ENCODE results near the gene KCNQ1.

DNA sequence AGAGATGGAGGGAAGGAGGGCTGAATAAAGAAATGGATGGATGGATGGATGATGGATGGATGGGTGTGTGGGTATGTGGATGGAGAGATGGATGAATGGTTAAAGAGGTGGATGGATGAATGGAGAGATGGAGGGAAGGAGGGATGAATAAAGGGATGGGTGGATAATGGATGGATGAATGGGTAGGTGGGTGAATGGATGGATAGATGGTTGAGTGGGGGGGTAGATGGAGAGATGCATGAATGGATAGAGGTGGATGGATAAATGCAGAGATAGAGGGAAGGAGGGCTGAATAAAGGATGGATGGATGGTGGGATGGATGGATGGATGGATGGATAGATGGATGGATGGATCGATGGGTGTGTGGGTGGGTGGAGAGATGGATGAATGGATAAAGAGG lies 369.2 kb downstream of the KCNQ1 start:
- TF ChIP-seq, protein P1, sequence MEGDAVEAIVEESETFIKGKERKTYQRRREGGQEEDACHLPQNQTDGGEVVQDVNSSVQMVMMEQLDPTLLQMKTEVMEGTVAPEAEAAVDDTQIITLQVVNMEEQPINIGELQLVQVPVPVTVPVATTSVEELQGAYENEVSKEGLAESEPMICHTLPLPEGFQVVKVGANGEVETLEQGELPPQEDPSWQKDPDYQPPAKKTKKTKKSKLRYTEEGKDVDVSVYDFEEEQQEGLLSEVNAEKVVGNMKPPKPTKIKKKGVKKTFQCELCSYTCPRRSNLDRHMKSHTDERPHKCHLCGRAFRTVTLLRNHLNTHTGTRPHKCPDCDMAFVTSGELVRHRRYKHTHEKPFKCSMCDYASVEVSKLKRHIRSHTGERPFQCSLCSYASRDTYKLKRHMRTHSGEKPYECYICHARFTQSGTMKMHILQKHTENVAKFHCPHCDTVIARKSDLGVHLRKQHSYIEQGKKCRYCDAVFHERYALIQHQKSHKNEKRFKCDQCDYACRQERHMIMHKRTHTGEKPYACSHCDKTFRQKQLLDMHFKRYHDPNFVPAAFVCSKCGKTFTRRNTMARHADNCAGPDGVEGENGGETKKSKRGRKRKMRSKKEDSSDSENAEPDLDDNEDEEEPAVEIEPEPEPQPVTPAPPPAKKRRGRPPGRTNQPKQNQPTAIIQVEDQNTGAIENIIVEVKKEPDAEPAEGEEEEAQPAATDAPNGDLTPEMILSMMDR (CRISPR knock-in tag; IDR thresholded peaks at IDR 0.05), result no peak
- TF ChIP-seq, protein P2, sequence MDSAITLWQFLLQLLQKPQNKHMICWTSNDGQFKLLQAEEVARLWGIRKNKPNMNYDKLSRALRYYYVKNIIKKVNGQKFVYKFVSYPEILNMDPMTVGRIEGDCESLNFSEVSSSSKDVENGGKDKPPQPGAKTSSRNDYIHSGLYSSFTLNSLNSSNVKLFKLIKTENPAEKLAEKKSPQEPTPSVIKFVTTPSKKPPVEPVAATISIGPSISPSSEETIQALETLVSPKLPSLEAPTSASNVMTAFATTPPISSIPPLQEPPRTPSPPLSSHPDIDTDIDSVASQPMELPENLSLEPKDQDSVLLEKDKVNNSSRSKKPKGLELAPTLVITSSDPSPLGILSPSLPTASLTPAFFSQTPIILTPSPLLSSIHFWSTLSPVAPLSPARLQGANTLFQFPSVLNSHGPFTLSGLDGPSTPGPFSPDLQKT (CRISPR knock-in tag; IDR thresholded peaks at IDR 0.05; ENCODE audit: borderline replicate concordance), result no peak
- TF ChIP-seq POLR2AphosphoS5 (IDR thresholded peaks at IDR 0.05; ENCODE audit: low read depth, low read length), result no peak
- TF ChIP-seq, protein P3, sequence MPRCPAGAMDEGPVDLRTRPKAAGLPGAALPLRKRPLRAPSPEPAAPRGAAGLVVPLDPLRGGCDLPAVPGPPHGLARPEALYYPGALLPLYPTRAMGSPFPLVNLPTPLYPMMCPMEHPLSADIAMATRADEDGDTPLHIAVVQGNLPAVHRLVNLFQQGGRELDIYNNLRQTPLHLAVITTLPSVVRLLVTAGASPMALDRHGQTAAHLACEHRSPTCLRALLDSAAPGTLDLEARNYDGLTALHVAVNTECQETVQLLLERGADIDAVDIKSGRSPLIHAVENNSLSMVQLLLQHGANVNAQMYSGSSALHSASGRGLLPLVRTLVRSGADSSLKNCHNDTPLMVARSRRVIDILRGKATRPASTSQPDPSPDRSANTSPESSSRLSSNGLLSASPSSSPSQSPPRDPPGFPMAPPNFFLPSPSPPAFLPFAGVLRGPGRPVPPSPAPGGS (CRISPR knock-in tag; IDR thresholded peaks at IDR 0.05), result no peak
- TF ChIP-seq POLR2A (IDR thresholded peaks at IDR 0.05; ENCODE audit: insufficient read depth in 1 of 2, low read depth in 2 of 2, low read length in 2 of 2), result no peak
- no peak for TF ChIP-seq PRPF4 (IDR thresholded peaks at IDR 0.05; ENCODE audit: low read depth, low read length, poor library complexity, severe bottlenecking)
- TF ChIP-seq KLF12 (CRISPR knock-in tag; IDR thresholded peaks at IDR 0.05; ENCODE audit: borderline replicate concordance), result no peak
- no peak for TF ChIP-seq EZH2 (conservative IDR thresholded peaks at IDR 0.05; ENCODE audit: low read depth, low read length)
- no peak for TF ChIP-seq PHF8 (CRISPR knock-in tag; IDR thresholded peaks at IDR 0.05)
- no peak for TF ChIP-seq CEBPB (IDR thresholded peaks at IDR 0.05; ENCODE audit: borderline replicate concordance, low read depth, low read length)
- no peak for TF ChIP-seq ZNF253 (CRISPR knock-in tag; IDR thresholded peaks at IDR 0.05; ENCODE audit: borderline replicate concordance)

Measured in HepG2 (cell line).